Epithelial cell of proximal tubule (primary cell): ENCODE measurements around the gene GUCY1A2. TPM values are rescaled to one million over a fixed set of nuclear protein-coding genes. Genes with fewer than 3 reads are reported as not detected.

ENCODE experiments used
- DNase-seq: peaks from one replicate; pipeline ENCODE4 v3.0.0-alpha.2; 2011; ENCODE audit warnings: low read depth
- H3K4me3 ChIP-seq: 2 replicates; pipeline ENCODE4 v1.5.1; 2011; ENCODE audit warnings: low read depth, mild to moderate bottlenecking, low read length
- total RNA-seq: library from RNA; depleted of rRNA; stranded (reverse); fragments of >200 nt; gene quantifications from 2 replicates; pipeline ENCODE4 v1.2.3, GENCODE V29; 2015
- TF ChIP-seq, protein P1 (sequence below): conservative IDR thresholded peaks from 2 replicates; pipeline ENCODE4 v1.5.1; 2012; ENCODE audit warnings: low read depth, mild to moderate bottlenecking, low read length

The GUCY1A2 gene
- total RNA-seq, 1 donor from 2014 or later: 0.06 TPM

DNA sequence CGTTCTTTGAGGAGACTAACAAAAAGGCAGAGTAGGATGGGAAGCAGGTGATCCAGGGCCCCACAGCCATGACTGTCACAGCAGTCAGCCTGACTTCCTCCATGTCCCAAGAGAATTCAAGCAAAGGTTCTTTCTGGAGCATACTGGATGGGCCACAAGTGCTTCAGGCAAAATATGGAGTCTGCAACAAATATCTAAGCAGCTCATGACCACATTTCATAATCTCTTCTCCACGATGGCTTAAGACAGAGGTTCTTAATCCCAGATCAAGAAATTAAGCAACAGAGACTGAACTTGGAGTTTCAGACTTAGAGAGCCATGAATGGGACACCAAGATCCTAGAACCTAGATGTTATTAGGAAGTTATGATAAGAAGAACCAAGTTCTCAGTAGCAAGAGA lies 31.6 kb downstream of the GUCY1A2 start:
- DNase-seq: no peak
- H3K4me3 ChIP-seq: no peak overlapping the region
- TF ChIP-seq, protein P1, sequence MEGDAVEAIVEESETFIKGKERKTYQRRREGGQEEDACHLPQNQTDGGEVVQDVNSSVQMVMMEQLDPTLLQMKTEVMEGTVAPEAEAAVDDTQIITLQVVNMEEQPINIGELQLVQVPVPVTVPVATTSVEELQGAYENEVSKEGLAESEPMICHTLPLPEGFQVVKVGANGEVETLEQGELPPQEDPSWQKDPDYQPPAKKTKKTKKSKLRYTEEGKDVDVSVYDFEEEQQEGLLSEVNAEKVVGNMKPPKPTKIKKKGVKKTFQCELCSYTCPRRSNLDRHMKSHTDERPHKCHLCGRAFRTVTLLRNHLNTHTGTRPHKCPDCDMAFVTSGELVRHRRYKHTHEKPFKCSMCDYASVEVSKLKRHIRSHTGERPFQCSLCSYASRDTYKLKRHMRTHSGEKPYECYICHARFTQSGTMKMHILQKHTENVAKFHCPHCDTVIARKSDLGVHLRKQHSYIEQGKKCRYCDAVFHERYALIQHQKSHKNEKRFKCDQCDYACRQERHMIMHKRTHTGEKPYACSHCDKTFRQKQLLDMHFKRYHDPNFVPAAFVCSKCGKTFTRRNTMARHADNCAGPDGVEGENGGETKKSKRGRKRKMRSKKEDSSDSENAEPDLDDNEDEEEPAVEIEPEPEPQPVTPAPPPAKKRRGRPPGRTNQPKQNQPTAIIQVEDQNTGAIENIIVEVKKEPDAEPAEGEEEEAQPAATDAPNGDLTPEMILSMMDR: no peak

GRCh38 chr11:106986261-106986660 lies 32.0 kb downstream of the GUCY1A2 start:
- TF ChIP-seq, protein P1: no peak
- no peak for DNase-seq
- no peak overlapping the region for H3K4me3 ChIP-seq

- H3K4me3 ChIP-seq: no peak overlapping the region
- DNase-seq: no peak
- TF ChIP-seq, protein P1: no peak
Measured at GRCh38 chr11:106983991-106984390, 34.3 kb downstream of the GUCY1A2 start.

DNA sequence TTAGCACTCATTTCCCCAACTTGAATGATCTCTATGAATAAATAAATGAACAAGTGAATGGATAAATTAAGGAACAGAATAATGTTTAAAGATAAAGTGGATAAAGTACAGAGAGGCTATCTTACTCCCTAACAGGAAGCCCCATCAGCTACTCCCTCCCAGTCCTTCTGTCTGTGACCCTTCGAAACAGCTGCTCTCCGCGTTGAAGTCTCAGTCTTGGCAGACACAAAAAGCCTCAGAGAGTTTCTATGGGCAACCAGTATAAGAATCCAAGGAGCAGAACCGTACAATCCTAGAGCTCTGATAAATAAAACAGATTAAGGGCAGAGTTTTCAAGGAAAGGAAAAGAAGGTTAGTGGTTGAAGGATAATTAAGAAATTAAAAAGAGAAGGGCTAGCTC lies 35.0 kb downstream of the GUCY1A2 start:
- DNase-seq: no peak
- H3K4me3 ChIP-seq: no peak overlapping the region
- TF ChIP-seq, protein P1: no peak

- TF ChIP-seq, protein P1: no peak
- H3K4me3 ChIP-seq: no peak overlapping the region
- no peak for DNase-seq
Measured at GRCh38 chr11:106974831-106975230, 43.4 kb downstream of the GUCY1A2 start.

DNA sequence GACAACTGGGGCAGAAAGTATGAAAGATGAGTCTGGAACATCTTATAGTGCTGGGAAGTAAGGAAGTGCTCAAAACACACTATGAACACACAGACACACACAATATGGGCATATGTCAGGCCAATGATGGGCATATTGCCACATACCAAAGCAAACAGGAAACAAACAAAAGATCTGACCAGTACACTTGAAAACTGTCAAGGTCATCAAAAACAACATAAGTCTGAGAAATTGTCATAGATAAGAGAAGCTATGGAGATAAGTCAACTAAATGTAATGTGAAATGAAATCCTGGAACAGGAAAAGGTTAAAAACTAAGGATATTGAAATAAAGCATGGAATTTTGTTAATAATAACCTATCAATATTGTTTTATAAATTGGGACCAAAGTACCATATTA lies 46.4 kb downstream of the GUCY1A2 start:
- H3K4me3 ChIP-seq: no peak overlapping the region
- DNase-seq: no peak
- TF ChIP-seq, protein P1: no peak

DNA sequence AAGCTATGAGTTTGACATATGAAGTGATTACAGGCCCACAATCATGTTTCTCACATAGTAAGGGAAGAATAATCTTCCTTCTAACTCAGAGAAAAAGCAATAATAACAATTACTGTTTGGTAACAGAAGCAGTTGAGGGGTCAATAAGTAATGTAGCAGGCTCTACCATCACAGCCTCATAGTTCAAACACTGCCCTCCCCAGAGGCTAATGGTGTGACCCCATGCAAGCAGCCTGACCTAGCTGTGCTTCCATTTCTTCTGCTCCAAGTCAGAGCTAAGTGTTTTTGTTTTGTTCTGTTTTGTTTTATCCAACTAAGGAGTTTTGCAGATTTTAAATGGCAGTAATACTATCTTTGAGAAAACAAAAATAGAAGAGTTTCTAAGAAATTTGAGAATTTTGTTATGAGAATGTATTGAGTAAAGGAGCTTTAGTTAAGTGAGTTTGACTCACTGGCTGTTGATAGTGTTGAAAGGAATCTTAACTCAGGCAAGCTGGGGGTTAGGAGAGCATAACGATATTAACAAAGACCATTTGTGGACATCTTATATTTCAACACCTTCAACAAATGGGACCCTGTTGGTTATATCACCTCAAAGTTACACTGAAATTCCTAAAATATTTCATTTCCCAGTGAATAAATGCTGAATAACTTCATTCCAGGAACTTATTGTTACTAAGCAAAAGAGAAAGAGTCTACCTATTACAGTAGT lies 48.5 kb downstream of the GUCY1A2 start:
- H3K4me3 ChIP-seq: no peak overlapping the region
- TF ChIP-seq, protein P1: no peak
- no peak for DNase-seq
